Effector memory CD4-positive, alpha-beta T cell (primary cell): Measurements from ENCODE around the gene SH3BGRL.
"Not testable (repeated sequence)": the region's sequence is repeated elsewhere in the genome, so short reads cannot be mapped to it uniquely, and the experiment has no call there.

Experiments used
- DNase-seq, 3 donors: peaks; one replicate each; pipeline ENCODE4 v3.0.0-alpha.2; 2020
- H3K27ac ChIP-seq: 2 replicates; pipeline ENCODE4 v1.7.0; 2013; ENCODE audit warnings: mild to moderate bottlenecking, low read length, moderate library complexity; ENCODE audit not compliant: insufficient read depth, poor library complexity, severe bottlenecking
- H3K27me3 ChIP-seq: replicated peaks from 2 replicates; pipeline ENCODE4 v1.7.0; 2013; ENCODE audit warnings: mild to moderate bottlenecking, low read length; ENCODE audit not compliant: insufficient read depth, control insufficient read depth, poor library complexity, severe bottlenecking
- H3K36me3 ChIP-seq: 2 replicates; pipeline ENCODE4 v1.7.0; 2013; ENCODE audit warnings: mild to moderate bottlenecking, low read length, moderate library complexity; ENCODE audit not compliant: control insufficient read depth, insufficient read depth
- H3K4me1 ChIP-seq: 2 replicates; pipeline ENCODE4 v1.7.0; 2013; ENCODE audit warnings: low read length, mild to moderate bottlenecking; ENCODE audit not compliant: control insufficient read depth, insufficient read depth, poor library complexity, severe bottlenecking
- H3K4me3 ChIP-seq: 2 replicates; pipeline ENCODE4 v1.7.0; 2013; ENCODE audit warnings: low read length, low read depth, mild to moderate bottlenecking; ENCODE audit not compliant: insufficient read depth, poor library complexity, severe bottlenecking
- H3K9me3 ChIP-seq: 2 replicates; pipeline ENCODE4 v1.7.0; 2013; ENCODE audit warnings: mild to moderate bottlenecking, low read length, moderate library complexity; ENCODE audit not compliant: control insufficient read depth

SH3BGRL gene

DNA sequence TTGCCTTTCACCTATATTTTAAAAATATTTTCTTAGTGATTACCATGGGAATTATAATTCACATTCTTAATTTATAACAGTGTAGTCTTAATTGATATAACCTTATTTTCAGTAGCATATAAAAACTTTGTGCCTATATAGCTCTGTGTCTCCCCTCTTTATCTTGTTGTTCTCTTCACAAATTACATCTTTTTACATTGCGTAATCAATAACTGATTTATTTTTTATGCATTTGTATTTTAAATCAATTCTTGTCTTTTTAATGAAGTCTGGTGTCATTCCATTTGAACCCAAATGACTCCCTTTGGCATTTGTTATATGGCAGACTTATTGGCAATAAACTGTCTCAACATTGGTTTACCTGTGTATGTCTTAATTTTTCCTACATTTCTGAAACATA, 137.0 kb downstream of the SH3BGRL start:
- no peaks in the 10 kb centered on the region for H3K4me1 ChIP-seq
- DNase-seq, result no peak
- H3K27ac ChIP-seq, result no peak overlapping the region
- no peak overlapping the region for H3K4me3 ChIP-seq
- H3K27me3 ChIP-seq, result no peaks in the 10 kb centered on the region
- H3K9me3 ChIP-seq, result no peaks in the 10 kb centered on the region
- H3K36me3 ChIP-seq, result no peaks in the 10 kb centered on the region

- not testable (repeated sequence) for H3K4me3 ChIP-seq, H3K27me3 ChIP-seq, H3K27ac ChIP-seq, DNase-seq, H3K9me3 ChIP-seq, H3K4me1 ChIP-seq, H3K36me3 ChIP-seq
These were observed 143.4 kb downstream of the SH3BGRL start for GRCh38 chrX:81345296-81345695.
